NOMO-1 (cell line): ENCODE measurements around the gene AHRR.
A peak's percentile ranks its signal among the peaks of the same experiment; 100 is the strongest.

Experiments used
- DNase-seq, 2 experiments: peaks; one replicate each; lab custom pipeline; 2025; ENCODE audit not compliant: unreplicated experiment in 2 of 2; lab: John Stamatoyannopoulos, UW

AHRR gene

GRCh38 chr5:318931-319601, 2.4 kb upstream of the AHRR start:
- no peak for DNase-seq

DNA sequence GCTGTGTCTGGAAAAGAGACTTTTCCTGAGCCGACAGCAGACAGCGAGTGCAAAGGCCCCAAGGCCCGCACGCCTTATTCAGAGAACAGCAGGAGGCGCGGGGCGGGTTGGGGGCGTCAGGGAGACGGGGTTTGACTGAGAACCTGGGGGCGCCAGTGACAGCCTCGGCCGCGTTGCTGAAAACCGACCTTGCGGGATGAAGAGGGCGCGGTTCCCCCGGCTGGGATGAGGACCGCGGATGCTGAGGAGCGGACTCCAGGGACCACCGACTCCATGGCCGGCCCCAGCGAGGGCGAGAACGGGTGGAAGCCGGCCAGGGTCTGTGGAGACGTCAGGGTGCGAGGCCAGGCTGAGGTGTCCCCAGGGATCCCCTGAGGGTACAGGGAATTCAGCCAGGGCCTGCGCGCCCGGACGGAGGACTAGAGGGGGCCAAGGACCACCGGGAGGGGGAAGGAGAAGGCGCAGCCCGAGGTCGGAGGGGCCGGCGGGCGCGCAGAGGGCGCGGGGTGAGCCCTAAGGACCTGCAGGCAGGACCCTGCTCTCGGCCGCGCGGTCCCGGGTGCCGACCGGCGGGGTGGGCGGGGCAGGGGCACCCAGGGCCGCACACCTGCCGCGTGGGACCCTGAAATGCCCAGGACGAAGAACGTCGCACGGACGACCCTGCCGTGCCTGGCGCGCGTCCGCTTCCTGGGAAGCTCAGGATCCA, 837 bp upstream of the AHRR start:
- no peak for DNase-seq

- no peak for DNase-seq
Observed at GRCh38 chr5:321726-322251, 275 bp downstream of the AHRR start.

GRCh38 chr5:322281-322941, 897 bp downstream of the AHRR start:
- DNase-seq: peak in 1 of 2 experiments; percentile 32

- peak in 1 of 2 experiments; percentile 27 for DNase-seq
Observed at GRCh38 chr5:322942-323879, 1.7 kb downstream of the AHRR start.

DNA sequence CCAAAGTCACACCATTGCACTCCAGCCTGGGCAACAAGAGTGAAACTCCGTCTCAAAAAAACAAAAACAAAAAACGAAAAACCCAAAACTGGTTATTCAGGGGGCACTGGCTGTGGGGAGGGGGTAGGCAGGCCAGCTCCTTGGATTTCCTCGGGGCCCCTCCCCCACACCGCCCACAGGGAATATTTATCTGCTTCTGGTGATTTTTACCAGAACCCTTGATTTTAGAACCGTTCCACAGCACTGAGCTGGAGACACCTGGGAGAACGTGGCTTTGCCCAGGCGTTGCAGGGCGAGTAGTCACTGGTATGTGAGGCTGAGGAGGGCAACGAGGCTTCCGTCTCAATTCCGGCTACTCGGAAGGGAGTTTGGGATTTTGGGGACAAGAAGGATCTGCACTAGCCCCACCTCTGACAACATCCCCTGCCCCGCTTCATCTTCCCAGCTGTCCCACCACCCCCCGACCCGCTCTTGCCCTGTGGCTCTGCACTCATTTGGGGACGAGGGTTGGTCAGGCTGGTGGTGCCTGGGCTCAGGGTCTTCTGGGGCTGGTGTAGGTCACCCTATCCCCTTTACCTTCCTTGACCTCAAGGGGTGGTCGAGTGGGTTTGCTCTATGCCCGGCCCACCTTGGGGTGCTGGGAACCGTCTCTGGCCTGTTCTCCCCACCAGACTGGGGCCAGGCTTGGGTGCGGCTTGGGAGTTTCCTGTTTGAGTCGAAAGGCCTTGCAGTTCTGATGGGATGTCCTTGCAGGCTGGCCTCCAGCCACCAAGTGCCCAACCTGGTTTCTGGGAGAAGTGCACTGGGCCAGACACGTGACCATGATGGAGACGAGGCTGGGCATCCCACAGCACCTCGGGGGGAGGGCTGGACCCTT, 3.5 kb downstream of the AHRR start:
- DNase-seq: no peak

- DNase-seq: no peak
Observed at GRCh38 chr5:326109-326508, 4.6 kb downstream of the AHRR start.

- DNase-seq: no peak
Observed at GRCh38 chr5:329121-329735, 7.7 kb downstream of the AHRR start.

GRCh38 chr5:329768-330167, 8.3 kb downstream of the AHRR start:
- peak in 1 of 2 experiments; percentile 37 for DNase-seq

DNA sequence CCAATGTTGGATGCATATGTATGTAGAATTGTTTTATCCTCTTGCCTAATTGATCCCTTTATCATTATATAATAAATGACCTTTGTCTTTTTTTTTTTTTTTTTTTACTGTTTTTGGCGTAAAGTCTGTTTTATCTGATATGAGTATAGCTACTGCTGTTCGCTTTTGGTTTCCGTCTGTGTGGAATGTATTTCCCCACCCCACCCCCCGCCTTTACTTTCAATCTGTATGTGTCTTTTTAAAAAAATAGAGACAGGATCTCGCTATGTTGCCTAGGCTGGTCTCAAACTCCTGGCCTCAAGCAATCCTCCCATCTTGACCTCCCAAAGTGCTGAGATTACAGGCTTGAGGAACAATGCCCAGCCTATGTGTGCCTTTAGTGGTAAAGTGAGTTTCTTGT, 11.3 kb downstream of the AHRR start:
- DNase-seq: no peak

GRCh38 chr5:333945-334344, 12.4 kb downstream of the AHRR start:
- DNase-seq: no peak

GRCh38 chr5:334903-335739, 13.6 kb downstream of the AHRR start:
- DNase-seq: no peak

GRCh38 chr5:335740-336038, 14.2 kb downstream of the AHRR start:
- DNase-seq: no peak

- no peak for DNase-seq
Observed at GRCh38 chr5:337563-338130, 16.1 kb downstream of the AHRR start.

DNA sequence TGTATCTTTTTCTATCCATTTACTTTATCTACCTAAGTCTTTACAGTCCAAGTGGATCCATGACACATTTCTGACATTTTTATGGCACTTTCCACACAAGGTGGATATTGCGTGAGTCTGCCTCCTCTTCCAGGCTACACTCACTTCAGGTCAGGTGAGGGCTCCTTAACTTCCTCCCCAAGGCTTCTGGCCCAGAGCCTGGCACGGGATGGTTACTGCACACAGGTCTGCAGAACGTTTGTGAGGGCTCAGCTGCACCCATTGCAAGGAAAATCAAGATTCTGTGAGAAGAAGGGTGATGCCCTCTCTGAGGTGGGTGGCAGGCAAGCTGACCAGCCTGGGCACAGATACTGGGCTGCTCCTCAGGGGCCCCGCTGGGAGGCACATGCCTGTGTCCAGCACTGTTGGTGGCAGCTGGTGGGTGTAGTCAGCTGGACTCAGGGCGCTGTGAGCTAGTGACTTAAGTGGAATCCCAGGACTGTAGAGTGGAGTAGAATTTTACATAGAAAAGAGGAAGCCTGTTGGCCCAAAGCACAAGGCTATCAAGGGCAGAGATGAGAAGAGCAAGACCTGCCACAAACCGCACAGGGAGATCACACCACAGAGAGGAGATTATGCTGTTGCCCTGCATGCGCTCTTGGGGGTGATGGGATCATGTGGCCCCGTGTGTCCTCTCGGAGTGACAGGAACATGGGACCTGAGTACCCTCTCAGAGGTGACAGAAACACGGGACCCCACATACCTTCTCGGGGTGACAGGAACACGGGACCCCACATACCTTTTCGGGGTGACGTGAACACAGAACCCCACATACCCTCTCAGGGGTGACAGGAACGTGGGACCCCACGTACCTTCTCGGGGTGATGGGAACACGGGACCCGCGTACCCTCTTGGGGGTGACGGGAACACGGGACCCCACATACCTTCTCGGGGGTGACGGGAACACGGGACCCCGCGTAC, 21.3 kb downstream of the AHRR start:
- peak; percentile 21 for DNase-seq

- DNase-seq: peak; percentile 23 to 63
Observed at GRCh38 chr5:343461-344401, 22.2 kb downstream of the AHRR start.
